ENCODE data around the gene TMEM81.

- TF ChIP-seq CTCF (IDR thresholded peaks at IDR 0.05; ENCODE audit: low read depth, low read length) (no peak), EZH2phosphoT487 (IDR thresholded peaks at IDR 0.05; ENCODE audit: low read depth) (no peak)
Observed at GRCh38 chr1:205122489-205122882, 38.2 kb upstream of the TMEM81 start.

Data from OCI-LY3 (cell line).